Measurements from ENCODE around the gene CHIT1. TPM values are rescaled to one million over a fixed set of nuclear protein-coding genes. Genes with fewer than 3 reads are reported as not detected.

CHIT1 gene
- total RNA-seq, 1 donor from 2014 or later: under 0.01 TPM

GRCh38 chr1:203210988-203211387 is 18.5 kb downstream of the CHIT1 start:
- no peak for DNase-seq (ENCODE audit: low read depth)
- no peak overlapping the region for H3K4me3 ChIP-seq (ENCODE audit: low read depth, low read length)
- no peak for TF ChIP-seq CTCF (IDR thresholded peaks at IDR 0.05; ENCODE audit: insufficient read depth, low read length, severe bottlenecking)
- H3K27me3 ChIP-seq (ENCODE audit: control insufficient read depth, insufficient read depth, low read length): peaks cover 4% of the 10 kb centered on the region
- H3K36me3 ChIP-seq (ENCODE audit: control insufficient read depth, insufficient read depth, low read length): no peaks in the 10 kb centered on the region
- FAIRE-seq: no peak

- Histone ChIP-seq H3K4me3 (ENCODE audit: low read depth, low read length) (no peak overlapping the region), H3K27me3 (ENCODE audit: control insufficient read depth, insufficient read depth, low read length) (peaks cover 4% of the 10 kb centered on the region), H3K36me3 (ENCODE audit: control insufficient read depth, insufficient read depth, low read length) (no peaks in the 10 kb centered on the region)
- FAIRE-seq: no peak
- TF ChIP-seq CTCF (IDR thresholded peaks at IDR 0.05; ENCODE audit: insufficient read depth, low read length, severe bottlenecking): no peak
- DNase-seq (ENCODE audit: low read depth): no peak
Measured at GRCh38 chr1:203210350-203210749, 19.1 kb downstream of the CHIT1 start.

GRCh38 chr1:203208181-203208580 is 21.3 kb downstream of the CHIT1 start:
- Histone ChIP-seq H3K4me3 (ENCODE audit: low read depth, low read length) (no peak overlapping the region), H3K27me3 (ENCODE audit: control insufficient read depth, insufficient read depth, low read length) (no peaks in the 10 kb centered on the region)

GRCh38 chr1:203207751-203208150 is 21.7 kb downstream of the CHIT1 start:
- DNase-seq (ENCODE audit: low read depth) (no peak), FAIRE-seq (no peak)
- Histone ChIP-seq H3K36me3 (ENCODE audit: control insufficient read depth, insufficient read depth, low read length) (no peaks in the 10 kb centered on the region), H3K27me3 (ENCODE audit: control insufficient read depth, insufficient read depth, low read length) (no peaks in the 10 kb centered on the region), H3K4me3 (ENCODE audit: low read depth, low read length) (no peak overlapping the region)
- no peak for TF ChIP-seq CTCF (IDR thresholded peaks at IDR 0.05; ENCODE audit: insufficient read depth, low read length, severe bottlenecking)

More at GRCh38 chr1:203208181-203208580, 21.3 kb downstream of the CHIT1 start:
- no peaks in the 10 kb centered on the region for H3K36me3 ChIP-seq (ENCODE audit: control insufficient read depth, insufficient read depth, low read length)
- no peak for DNase-seq (ENCODE audit: low read depth)
- no peak for FAIRE-seq
- no peak for TF ChIP-seq CTCF (IDR thresholded peaks at IDR 0.05; ENCODE audit: insufficient read depth, low read length, severe bottlenecking)

- TF ChIP-seq CTCF (IDR thresholded peaks at IDR 0.05; ENCODE audit: insufficient read depth, low read length, severe bottlenecking): no peak
- H3K27me3 ChIP-seq (ENCODE audit: control insufficient read depth, insufficient read depth, low read length): no peaks in the 10 kb centered on the region
- no peaks in the 10 kb centered on the region for H3K36me3 ChIP-seq (ENCODE audit: control insufficient read depth, insufficient read depth, low read length)
- no peak overlapping the region for H3K4me3 ChIP-seq (ENCODE audit: low read depth, low read length)
- no peak for DNase-seq (ENCODE audit: low read depth)
- FAIRE-seq: no peak
Measured at GRCh38 chr1:203206129-203206687, 23.3 kb downstream of the CHIT1 start.

- H3K36me3 ChIP-seq (ENCODE audit: control insufficient read depth, insufficient read depth, low read length): no peaks in the 10 kb centered on the region
- H3K27me3 ChIP-seq (ENCODE audit: control insufficient read depth, insufficient read depth, low read length): no peaks in the 10 kb centered on the region
- H3K4me3 ChIP-seq (ENCODE audit: low read depth, low read length): no peak overlapping the region
- TF ChIP-seq CTCF (IDR thresholded peaks at IDR 0.05; ENCODE audit: insufficient read depth, low read length, severe bottlenecking): no peak
- DNase-seq (ENCODE audit: low read depth) (no peak), FAIRE-seq (no peak)
Measured at GRCh38 chr1:203204756-203205155, 24.7 kb downstream of the CHIT1 start.
